Activated CD8-positive, alpha-beta memory T cell treated with anti-CD3 and anti-CD28 coated beads, Interleukin-2, amount 50 U/mL, for 24 hours (primary cell): ENCODE results near the gene GPSM3.
"Not testable (repeated sequence)": the region's sequence is repeated elsewhere in the genome, so short reads cannot be mapped to it uniquely, and the experiment has no call there.

Source experiments
- DNase-seq: peaks from one replicate; pipeline ENCODE4 v3.0.0-alpha.2; 2020; ENCODE audit errors: extremely low read depth

GPSM3 gene

GRCh38 chr6:32187009-32187709 lies 5.3 kb downstream of the GPSM3 start:
- DNase-seq = no peak

- not testable (repeated sequence) for DNase-seq
Measured at GRCh38 chr6:32186151-32186840, 6.1 kb downstream of the GPSM3 start.

GRCh38 chr6:32185681-32186131 lies 6.7 kb downstream of the GPSM3 start:
- not testable (repeated sequence) for DNase-seq

- DNase-seq = no peak
Measured at GRCh38 chr6:32184084-32184640, 8.3 kb downstream of the GPSM3 start, which contains the start of gene AGER. Gene AGER (minus strand): TSS chr6:32184253. CDS start chr6:32184222, 31 bp downstream.

- no peak for DNase-seq
Measured at GRCh38 chr6:32183483-32184083, 8.9 kb downstream of the GPSM3 start.

GRCh38 chr6:32183030-32183429 lies 9.4 kb downstream of the GPSM3 start:
- no peak for DNase-seq

GRCh38 chr6:32182555-32182981 lies 9.9 kb downstream of the GPSM3 start:
- DNase-seq = no peak

- no peak for DNase-seq
Measured at GRCh38 chr6:32181915-32182529, 10.4 kb downstream of the GPSM3 start.

- no peak for DNase-seq
Measured at GRCh38 chr6:32181148-32181702, 11.2 kb downstream of the GPSM3 start.

- DNase-seq = no peak
Measured at GRCh38 chr6:32179766-32180405, 12.6 kb downstream of the GPSM3 start.

- DNase-seq = no peak
Measured at GRCh38 chr6:32178547-32179440, 13.6 kb downstream of the GPSM3 start.

- DNase-seq = peak; percentile 84
Measured at GRCh38 chr6:32177788-32178546, 14.5 kb downstream of the GPSM3 start, which contains the start of gene RNF5. Gene RNF5 (plus strand): TSS chr6:32178405. CDS start chr6:32178512, 107 bp downstream.

GRCh38 chr6:32177183-32177787 lies 15.2 kb downstream of the GPSM3 start:
- no peak for DNase-seq

GRCh38 chr6:32176476-32177182 lies 15.8 kb downstream of the GPSM3 start:
- DNase-seq = no peak

GRCh38 chr6:32175711-32176475 lies 16.6 kb downstream of the GPSM3 start, which contains the start of gene AGPAT1:
Gene AGPAT1 (minus strand): TSS chr6:32176084. CDS start chr6:32171496, 4,588 bp downstream.
- DNase-seq = peak; percentile 95

- DNase-seq = no peak
Measured at GRCh38 chr6:32175322-32175710, 17.1 kb downstream of the GPSM3 start.

- no peak for DNase-seq
Measured at GRCh38 chr6:32174416-32174815, 18.0 kb downstream of the GPSM3 start.
